Measurements from ENCODE around the gene CSTF1. TPM values are rescaled to one million over a fixed set of nuclear protein-coding genes. Genes with fewer than 3 reads are reported as not detected.

The CSTF1 gene
- total RNA-seq, 2 donors from 2014 or later = 47.9 to 50.1 TPM

GRCh38 chr20:56361900-56362299 lies 30.5 kb upstream of the CSTF1 start:
- Histone ChIP-seq H3K9me3 (ENCODE audit: control insufficient read depth, low read length) (no peaks in the 10 kb centered on the region), H3K4me3 (ENCODE audit: low read length) (no peak overlapping the region), H3K27ac (ENCODE audit: low read depth, low read length) (no peak overlapping the region), H3K27me3 (ENCODE audit: control insufficient read depth, insufficient read depth, low read length, poor library complexity, severe bottlenecking) (no peaks in the 10 kb centered on the region), H3K36me3 (ENCODE audit: control insufficient read depth, insufficient read depth, low read length) (peaks cover 4% of the 10 kb centered on the region), H3K4me1 (ENCODE audit: control insufficient read depth, insufficient read depth, low read length) (peaks cover 11% of the 10 kb centered on the region), H3K9ac (ENCODE audit: extremely low read depth, low read length, poor library complexity, severe bottlenecking) (no peak overlapping the region)
- H3K27me3 Mint-ChIP-seq (ENCODE audit: insufficient read depth) = no peaks in the 10 kb centered on the region
- WGBS, 2 experiments (ENCODE audit: insufficient coverage in 1 of 2, insufficient read length in 1 of 2) = 92% methylated on average over 4 of the region's 8 CpGs; no CpG with 5 or more reads in 1 of the 2 experiments
- H3K4me1 Mint-ChIP-seq = peaks cover 19% of the 10 kb centered on the region
- TF ChIP-seq, protein P1, sequence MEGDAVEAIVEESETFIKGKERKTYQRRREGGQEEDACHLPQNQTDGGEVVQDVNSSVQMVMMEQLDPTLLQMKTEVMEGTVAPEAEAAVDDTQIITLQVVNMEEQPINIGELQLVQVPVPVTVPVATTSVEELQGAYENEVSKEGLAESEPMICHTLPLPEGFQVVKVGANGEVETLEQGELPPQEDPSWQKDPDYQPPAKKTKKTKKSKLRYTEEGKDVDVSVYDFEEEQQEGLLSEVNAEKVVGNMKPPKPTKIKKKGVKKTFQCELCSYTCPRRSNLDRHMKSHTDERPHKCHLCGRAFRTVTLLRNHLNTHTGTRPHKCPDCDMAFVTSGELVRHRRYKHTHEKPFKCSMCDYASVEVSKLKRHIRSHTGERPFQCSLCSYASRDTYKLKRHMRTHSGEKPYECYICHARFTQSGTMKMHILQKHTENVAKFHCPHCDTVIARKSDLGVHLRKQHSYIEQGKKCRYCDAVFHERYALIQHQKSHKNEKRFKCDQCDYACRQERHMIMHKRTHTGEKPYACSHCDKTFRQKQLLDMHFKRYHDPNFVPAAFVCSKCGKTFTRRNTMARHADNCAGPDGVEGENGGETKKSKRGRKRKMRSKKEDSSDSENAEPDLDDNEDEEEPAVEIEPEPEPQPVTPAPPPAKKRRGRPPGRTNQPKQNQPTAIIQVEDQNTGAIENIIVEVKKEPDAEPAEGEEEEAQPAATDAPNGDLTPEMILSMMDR (conservative IDR thresholded peaks at IDR 0.05) = no peak
- H3K36me3 Mint-ChIP-seq (ENCODE audit: low read depth) = peaks cover 26% of the 10 kb centered on the region
- no peak overlapping the region for H3K4me3 Mint-ChIP-seq
- no peak for DNase-seq
- no peak overlapping the region for H3K27ac Mint-ChIP-seq
- H3K9me3 Mint-ChIP-seq = no peaks in the 10 kb centered on the region

DNA sequence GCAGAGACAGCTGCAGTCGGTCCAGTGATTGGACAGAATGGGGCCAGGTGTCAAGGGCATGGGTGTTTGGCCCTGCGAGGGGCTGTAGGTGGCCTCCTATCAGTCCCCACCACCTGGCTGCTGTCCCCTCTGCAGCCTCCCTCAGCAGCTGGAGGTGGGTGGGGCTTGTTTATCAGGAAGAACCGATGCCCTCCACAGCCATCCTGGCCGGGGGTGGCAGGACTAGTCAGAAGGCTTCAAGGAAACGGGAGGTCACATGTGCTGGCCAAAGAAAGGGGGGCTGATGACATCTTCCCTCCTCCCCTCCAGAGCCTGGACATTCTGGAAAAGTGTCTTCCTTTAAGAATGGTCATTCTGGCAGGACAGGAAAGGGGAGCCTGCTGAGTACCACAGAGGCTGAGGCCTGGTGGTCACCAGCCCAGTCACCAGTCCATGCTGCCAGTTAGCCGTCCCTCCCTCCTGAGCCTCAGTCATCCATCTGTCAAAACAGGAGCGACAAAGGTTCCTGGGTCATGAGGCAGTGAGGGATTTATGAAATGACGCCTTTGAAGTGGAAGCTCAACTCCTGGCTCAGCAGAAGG lies 29.5 kb upstream of the CSTF1 start:
- Mint-ChIP-seq H3K9me3 (no peaks in the 10 kb centered on the region), H3K27ac (no peak overlapping the region)
- no peak for DNase-seq

GRCh38 chr20:56363491-56363890 lies 29.0 kb upstream of the CSTF1 start:
- TF ChIP-seq, protein P1 (conservative IDR thresholded peaks at IDR 0.05) = no peak
- H3K9me3 ChIP-seq (ENCODE audit: control insufficient read depth, low read length) = no peaks in the 10 kb centered on the region
- H3K27ac Mint-ChIP-seq = no peak overlapping the region
- H3K36me3 ChIP-seq (ENCODE audit: control insufficient read depth, insufficient read depth, low read length) = peaks cover 9% of the 10 kb centered on the region
- DNase-seq = no peak
- no peak overlapping the region for H3K9ac ChIP-seq (ENCODE audit: extremely low read depth, low read length, poor library complexity, severe bottlenecking)
- no peak overlapping the region for H3K27ac ChIP-seq (ENCODE audit: low read depth, low read length)
- H3K4me3 Mint-ChIP-seq = no peak overlapping the region
- peaks cover 11% of the 10 kb centered on the region for H3K4me1 ChIP-seq (ENCODE audit: control insufficient read depth, insufficient read depth, low read length)
- WGBS, 2 experiments (ENCODE audit: insufficient coverage in 1 of 2, insufficient read length in 1 of 2) = 91 to 93% methylated on average over 4 to 6 of the region's 6 CpGs
- no peaks in the 10 kb centered on the region for H3K27me3 ChIP-seq (ENCODE audit: control insufficient read depth, insufficient read depth, low read length, poor library complexity, severe bottlenecking)
- H3K4me1 Mint-ChIP-seq = peaks cover 19% of the 10 kb centered on the region
- no peak overlapping the region for H3K4me3 ChIP-seq (ENCODE audit: low read length)
- no peaks in the 10 kb centered on the region for H3K9me3 Mint-ChIP-seq
- H3K27me3 Mint-ChIP-seq (ENCODE audit: insufficient read depth) = no peaks in the 10 kb centered on the region
- peaks cover 32% of the 10 kb centered on the region for H3K36me3 Mint-ChIP-seq (ENCODE audit: low read depth)

More for the DNA sequence above, 29.5 kb upstream of the CSTF1 start:
- WGBS, 2 experiments (ENCODE audit: insufficient coverage in 1 of 2, insufficient read length in 1 of 2) = 74 to 100% methylated on average over 1 to 8 of the region's 8 CpGs
- Histone ChIP-seq H3K4me3 (ENCODE audit: low read length) (no peak overlapping the region), H3K9me3 (ENCODE audit: control insufficient read depth, low read length) (no peaks in the 10 kb centered on the region), H3K27ac (ENCODE audit: low read depth, low read length) (no peak overlapping the region), H3K9ac (ENCODE audit: extremely low read depth, low read length, poor library complexity, severe bottlenecking) (no peak overlapping the region), H3K36me3 (ENCODE audit: control insufficient read depth, insufficient read depth, low read length) (peaks cover 6% of the 10 kb centered on the region), H3K4me1 (ENCODE audit: control insufficient read depth, insufficient read depth, low read length) (peaks cover 11% of the 10 kb centered on the region), H3K27me3 (ENCODE audit: control insufficient read depth, insufficient read depth, low read length, poor library complexity, severe bottlenecking) (no peaks in the 10 kb centered on the region)
- Mint-ChIP-seq H3K27me3 (ENCODE audit: insufficient read depth) (no peaks in the 10 kb centered on the region), H3K36me3 (ENCODE audit: low read depth) (peaks cover 32% of the 10 kb centered on the region), H3K4me1 (peaks cover 19% of the 10 kb centered on the region), H3K4me3 (no peak overlapping the region)
- TF ChIP-seq, protein P1 (conservative IDR thresholded peaks at IDR 0.05) = no peak

Measured in endodermal cell (in vitro differentiated cells).